Activated naive CD4-positive, alpha-beta T cell treated with anti-CD3 and anti-CD28 coated beads for 36 hours (primary cell): ENCODE results near the gene NFX1. TPM values are rescaled to one million over a fixed set of nuclear protein-coding genes. Genes with fewer than 3 reads are reported as not detected.

Experiments
- CTCF ChIA-PET: fragments of 350-600 bp; sonication (Branson Sonifier 250); formaldehyde crosslinking; loops from one replicate; lab custom pipeline; 2021; ENCODE audit warnings: antibody characterized with exemption; lab: Charles Lee
- DNase-seq: peaks from one replicate; pipeline ENCODE4 v3.0.0-alpha.2; 2020
- H3K27ac Mint-ChIP-seq: one replicate; pipeline ENCODE4 v1.8.0; 2021; ENCODE audit warnings: mild to moderate bottlenecking, mixed read lengths
- H3K27me3 Mint-ChIP-seq: one replicate; pipeline ENCODE4 v1.8.0; 2021; ENCODE audit warnings: low read depth, mixed read lengths
- H3K36me3 Mint-ChIP-seq: one replicate; pipeline ENCODE4 v1.8.0; 2021; ENCODE audit warnings: low read depth, mixed read lengths
- H3K4me1 Mint-ChIP-seq: one replicate; pipeline ENCODE4 v1.8.0; 2021; ENCODE audit warnings: low read depth, mixed read lengths
- H3K4me3 Mint-ChIP-seq: one replicate; pipeline ENCODE4 v1.8.0; 2021; ENCODE audit warnings: mild to moderate bottlenecking, moderate library complexity, mixed read lengths
- H3K9me3 Mint-ChIP-seq: one replicate; pipeline ENCODE4 v1.8.0; 2021; ENCODE audit warnings: mixed read lengths
- intact Hi-C: fragments of 100-400 bp; cut with micrococcal nuclease; formaldehyde crosslinking; loops from one replicate; pipeline ENCODE4 v1.15.1; 2023
- total RNA-seq, 2 experiments: library from RNA; stranded (reverse); gene quantifications; one replicate each; pipeline ENCODE4 v1.2.3, GENCODE V29; 2021

Gene NFX1
- total RNA-seq, 2 experiments from 2014 or later: 32.4 to 32.6 TPM

GRCh38 chr9:33272061-33272460 lies 18.3 kb upstream of the NFX1 start:
- H3K27me3 Mint-ChIP-seq: no peaks in the 10 kb centered on the region
- no peaks in the 10 kb centered on the region for H3K9me3 Mint-ChIP-seq
- no peak overlapping the region for H3K27ac Mint-ChIP-seq
- no peak for DNase-seq
- intact Hi-C loops: no loop called here
- CTCF ChIA-PET: interaction anchor here (0.6 to 1.2 kb wide), 2 partner anchors 15 to 81 kb away, joined by 3 to 7 read pairs; no protein-coding TSS in a partner anchor
- peaks cover 32% of the 10 kb centered on the region for H3K36me3 Mint-ChIP-seq
- H3K4me1 Mint-ChIP-seq: peaks cover 14% of the 10 kb centered on the region
- no peak overlapping the region for H3K4me3 Mint-ChIP-seq

GRCh38 chr9:33273266-33273971 lies 16.9 kb upstream of the NFX1 start:
- Mint-ChIP-seq H3K4me1 (peaks cover 8% of the 10 kb centered on the region), H3K27ac (no peak overlapping the region), H3K36me3 (peaks cover 37% of the 10 kb centered on the region), H3K9me3 (no peaks in the 10 kb centered on the region), H3K27me3 (no peaks in the 10 kb centered on the region), H3K4me3 (no peak overlapping the region)
- CTCF ChIA-PET: interaction anchor here (0.7 to 1.2 kb wide), 3 partner anchors 10 to 73 kb away, joined by 4 to 7 read pairs (median 5); no protein-coding TSS in a partner anchor
- intact Hi-C loops: no loop called here
- DNase-seq: no peak

GRCh38 chr9:33273972-33274328 lies 16.4 kb upstream of the NFX1 start:
- no peaks in the 10 kb centered on the region for H3K9me3 Mint-ChIP-seq
- peaks cover 37% of the 10 kb centered on the region for H3K36me3 Mint-ChIP-seq
- CTCF ChIA-PET: interaction anchor here (0.7 to 1.1 kb wide), 3 partner anchors 9 to 73 kb away, joined by 3 to 5 read pairs (median 4); no protein-coding TSS in a partner anchor
- no peaks in the 10 kb centered on the region for H3K27me3 Mint-ChIP-seq
- DNase-seq: no peak
- peaks cover 8% of the 10 kb centered on the region for H3K4me1 Mint-ChIP-seq
- H3K4me3 Mint-ChIP-seq: no peak overlapping the region
- intact Hi-C loops: no loop called here
- H3K27ac Mint-ChIP-seq: no peak overlapping the region

- CTCF ChIA-PET: interaction anchor here (0.8 kb wide), 1 partner anchor 10 kb away, joined by 4 read pairs; no protein-coding TSS in a partner anchor
- intact Hi-C loops: no loop called here
- DNase-seq: no peak
- peaks cover 28% of the 10 kb centered on the region for H3K36me3 Mint-ChIP-seq
- peak overlapping the region; percentile 13 for H3K27ac Mint-ChIP-seq
- no peak overlapping the region for H3K4me3 Mint-ChIP-seq
- H3K27me3 Mint-ChIP-seq: no peaks in the 10 kb centered on the region
- peaks cover 7% of the 10 kb centered on the region for H3K4me1 Mint-ChIP-seq
- no peaks in the 10 kb centered on the region for H3K9me3 Mint-ChIP-seq
Measured at GRCh38 chr9:33277484-33277883, 12.8 kb upstream of the NFX1 start.

GRCh38 chr9:33285502-33285901 lies 4.8 kb upstream of the NFX1 start:
- intact Hi-C loops: loop anchor here (5.0 kb wide), 1 partner anchor 437 kb away; no protein-coding TSS in a partner anchor
- H3K36me3 Mint-ChIP-seq: peaks cover 3% of the 10 kb centered on the region

GRCh38 chr9:33287087-33287490 lies 3.2 kb upstream of the NFX1 start:
- H3K27me3 Mint-ChIP-seq: no peaks in the 10 kb centered on the region
- H3K4me1 Mint-ChIP-seq: peaks cover 23% of the 10 kb centered on the region
- DNase-seq: peak; percentile 72
- CTCF ChIA-PET: interaction anchor here (0.6 to 2.8 kb wide), 22 partner anchors 9 to 364 kb away, joined by 3 to 15 read pairs (median 4); no protein-coding TSS in a partner anchor
- H3K4me3 Mint-ChIP-seq: no peak overlapping the region
- H3K27ac Mint-ChIP-seq: peak overlapping the region; percentile 46
- H3K36me3 Mint-ChIP-seq: peaks cover 9% of the 10 kb centered on the region
- H3K9me3 Mint-ChIP-seq: no peaks in the 10 kb centered on the region
- intact Hi-C loops: loop anchor here (1.0 to 5.0 kb wide), 6 partner anchors 54 to 435 kb away; partner anchors contain the start of gene AQP3

More at GRCh38 chr9:33285502-33285901, 4.8 kb upstream of the NFX1 start:
- peaks cover 12% of the 10 kb centered on the region for H3K4me1 Mint-ChIP-seq
- no peak overlapping the region for H3K4me3 Mint-ChIP-seq
- H3K9me3 Mint-ChIP-seq: no peaks in the 10 kb centered on the region
- H3K27ac Mint-ChIP-seq: no peak overlapping the region
- no peak for DNase-seq
- CTCF ChIA-PET: interaction anchor here (0.6 to 2.8 kb wide), 5 partner anchors 32 to 227 kb away, joined by 3 to 15 read pairs (median 3); no protein-coding TSS in a partner anchor
- H3K27me3 Mint-ChIP-seq: no peaks in the 10 kb centered on the region

GRCh38 chr9:33288235-33288634 lies 2.1 kb upstream of the NFX1 start:
- Mint-ChIP-seq H3K27me3 (no peaks in the 10 kb centered on the region), H3K36me3 (peaks cover 16% of the 10 kb centered on the region)
- CTCF ChIA-PET: interaction anchor here (0.6 to 2.8 kb wide), 10 partner anchors 9 to 165 kb away, joined by 3 to 15 read pairs (median 5); partner anchors contain the start of gene AQP3

GRCh38 chr9:33288828-33289483 lies 1.4 kb upstream of the NFX1 start:
- H3K27me3 Mint-ChIP-seq: no peaks in the 10 kb centered on the region
- H3K4me1 Mint-ChIP-seq: peaks cover 41% of the 10 kb centered on the region
- intact Hi-C loops: loop anchor here (5.0 kb wide), 1 partner anchor 433 kb away; no protein-coding TSS in a partner anchor
- peaks cover 19% of the 10 kb centered on the region for H3K36me3 Mint-ChIP-seq
- peak; percentile 13 for DNase-seq
- no peak overlapping the region for H3K4me3 Mint-ChIP-seq
- H3K27ac Mint-ChIP-seq: peak overlapping the region; percentile 99
- CTCF ChIA-PET: interaction anchor here (1.4 kb wide), 1 partner anchor 158 kb away, joined by 3 read pairs; the partner anchor contains the start of gene AQP3
- H3K9me3 Mint-ChIP-seq: no peaks in the 10 kb centered on the region

More at GRCh38 chr9:33288235-33288634, 2.1 kb upstream of the NFX1 start:
- H3K27ac Mint-ChIP-seq: peak overlapping the region; percentile 78
- no peaks in the 10 kb centered on the region for H3K9me3 Mint-ChIP-seq
- H3K4me3 Mint-ChIP-seq: no peak overlapping the region
- DNase-seq: no peak
- intact Hi-C loops: loop anchor here (5.0 kb wide), 1 partner anchor 434 kb away; no protein-coding TSS in a partner anchor
- peaks cover 35% of the 10 kb centered on the region for H3K4me1 Mint-ChIP-seq

- Mint-ChIP-seq H3K27me3 (no peaks in the 10 kb centered on the region), H3K9me3 (no peaks in the 10 kb centered on the region), H3K4me3 (peak overlapping the region; percentile 87), H3K36me3 (peaks cover 22% of the 10 kb centered on the region), H3K27ac (peak overlapping the region; percentile 99), H3K4me1 (peaks cover 46% of the 10 kb centered on the region)
- CTCF ChIA-PET: interaction anchor here (0.7 to 1.6 kb wide), 6 partner anchors 21 to 86 kb away, joined by 3 to 6 read pairs (median 4); no protein-coding TSS in a partner anchor
- peak; percentile 45 for DNase-seq
- intact Hi-C loops: loop anchor here (5.0 kb wide), 1 partner anchor 433 kb away; no protein-coding TSS in a partner anchor
Measured at GRCh38 chr9:33289496-33289895, 820 bp upstream of the NFX1 start.

GRCh38 chr9:33289936-33290246 lies 425 bp upstream of the NFX1 start:
- CTCF ChIA-PET: interaction anchor here (0.7 to 1.6 kb wide), 6 partner anchors 20 to 85 kb away, joined by 3 to 6 read pairs (median 4); no protein-coding TSS in a partner anchor
- intact Hi-C loops: loop anchor here (1.0 to 5.0 kb wide), 15 partner anchors 16 to 889 kb away; partner anchors contain the start of genes APTX, B4GALT1, BAG1 and DNAJA1
- peak overlapping the region; percentile 87 for H3K4me3 Mint-ChIP-seq

GRCh38 chr9:33291031-33291397 lies 698 bp downstream of the NFX1 start:
- H3K27me3 Mint-ChIP-seq: no peaks in the 10 kb centered on the region
- CTCF ChIA-PET: interaction anchor here (1.6 kb wide), 1 partner anchor 84 kb away, joined by 6 read pairs; no protein-coding TSS in a partner anchor
- peak overlapping the region; percentile 99 for H3K27ac Mint-ChIP-seq
- H3K4me1 Mint-ChIP-seq: peaks cover 59% of the 10 kb centered on the region
- H3K36me3 Mint-ChIP-seq: peaks cover 32% of the 10 kb centered on the region
- no peaks in the 10 kb centered on the region for H3K9me3 Mint-ChIP-seq
- intact Hi-C loops: loop anchor here (2.0 kb wide), 2 partner anchors 132 to 888 kb away; partner anchors contain the start of gene UBAP1
- H3K4me3 Mint-ChIP-seq: peak overlapping the region; percentile 87
- no peak for DNase-seq

More at GRCh38 chr9:33289936-33290246, 425 bp upstream of the NFX1 start:
- H3K27me3 Mint-ChIP-seq: no peaks in the 10 kb centered on the region
- peak overlapping the region; percentile 99 for H3K27ac Mint-ChIP-seq
- H3K4me1 Mint-ChIP-seq: peaks cover 50% of the 10 kb centered on the region
- H3K9me3 Mint-ChIP-seq: no peaks in the 10 kb centered on the region
- DNase-seq: no peak
- peaks cover 26% of the 10 kb centered on the region for H3K36me3 Mint-ChIP-seq
